Endothelial cell of umbilical vein (primary cell): Measurements from ENCODE around the gene PMFBP1. TPM values are rescaled to one million over a fixed set of nuclear protein-coding genes. Genes with fewer than 3 reads are reported as not detected.

Experiments used
- BruUV-seq: library from RNA; stranded (reverse); fragments of 400-500 nt; replicated peaks from 2 replicates; lab custom pipeline; 2021; lab: Mats Ljungman, UMichigan
- CTCF ChIA-PET: fragments of 300-600, 350-600 bp; sonication (Branson Sonifier 250); formaldehyde crosslinking; loops from one replicate; lab custom pipeline; 2021; ENCODE audit warnings: antibody characterized with exemption, inconsistent platforms; lab: Charles Lee
- POLR2A ChIA-PET: fragments of 300-600, 350-600 bp; sonication (Branson Sonifier 250); formaldehyde crosslinking; loops from one replicate; lab custom pipeline; 2021; ENCODE audit warnings: antibody characterized with exemption, inconsistent platforms; lab: Charles Lee
- DNase-seq: peaks from one replicate; pipeline ENCODE4 v3.0.0-alpha.2; 2011; ENCODE audit warnings: low read depth, low spot score
- FAIRE-seq: peaks from 2 replicates; lab custom pipeline; 2011; peaks lifted over from hg19 to GRCh38; lab: Jason Lieb, UNC
- H2AFZ ChIP-seq: 2 replicates; pipeline ENCODE4 v1.6.0; 2012; ENCODE audit warnings: low read depth, low read length, control low read depth, inconsistent platforms
- H3K27ac ChIP-seq: 2 replicates; pipeline ENCODE4 v1.5.1; 2011; ENCODE audit warnings: low read depth, mild to moderate bottlenecking, control low read depth, low read length, moderate library complexity; ENCODE audit not compliant: insufficient read depth
- H3K27me3 ChIP-seq, 2 experiments: 2 replicates each; pipeline versions ENCODE4 v1.6.0 to v1.6.1; 2011; ENCODE audit warnings: low read length in 2 of 2, mixed read lengths in 1 of 2; ENCODE audit not compliant: control insufficient read depth in 2 of 2, insufficient read depth in 2 of 2
- H3K36me3 ChIP-seq, 2 experiments: 2 replicates in 1 of 2; 3 replicates in 1 of 2; pipeline ENCODE4 v1.5.1; 2011; ENCODE audit warnings: low read length in 2 of 2, mild to moderate bottlenecking in 1 of 2, moderate library complexity in 1 of 2; ENCODE audit not compliant: control insufficient read depth in 2 of 2, insufficient read depth in 2 of 2; ENCODE audit errors: extremely low read depth in 1 of 2
- H3K4me1 ChIP-seq: 3 replicates; pipeline ENCODE4 v1.5.1; 2011; ENCODE audit warnings: mild to moderate bottlenecking, low read length; ENCODE audit not compliant: control insufficient read depth, insufficient read depth; ENCODE audit errors: extremely low read depth
- H3K4me2 ChIP-seq: 2 replicates; pipeline ENCODE4 v1.6.1; 2011; ENCODE audit warnings: low read length, control low read depth, mixed read lengths; ENCODE audit not compliant: insufficient read depth
- H3K4me3 ChIP-seq, 3 experiments: fragments of 200-600 bp in 1 of 3; sonication (generic), shearing (Covaris generic) in 1 of 3; replicated peaks in 1 of 3; 2 replicates each; pipeline ENCODE4 v1.5.1; 2011 to 2016; ENCODE audit warnings: control low read depth in 3 of 3, low read length in 3 of 3, mild to moderate bottlenecking in 2 of 3, inconsistent platforms in 1 of 3, low read depth in 1 of 3, moderate library complexity in 1 of 3; ENCODE audit not compliant: insufficient read depth in 1 of 3
- H3K79me2 ChIP-seq: 2 replicates; pipeline ENCODE4 v1.6.0; 2012; ENCODE audit warnings: low read length, inconsistent platforms; ENCODE audit not compliant: control insufficient read depth, insufficient read depth
- H3K9ac ChIP-seq: replicated peaks from 2 replicates; pipeline ENCODE3; 2011; ENCODE audit warnings: low read length, control low read depth; ENCODE audit not compliant: insufficient read depth; ENCODE audit errors: extremely low read depth
- H3K9me1 ChIP-seq: replicated peaks from 3 replicates; pipeline ENCODE4 v1.6.0; 2011; ENCODE audit warnings: mild to moderate bottlenecking, low read length; ENCODE audit not compliant: control insufficient read depth, insufficient read depth; ENCODE audit errors: extremely low read depth
- H3K9me3 ChIP-seq: replicated peaks from 2 replicates; pipeline ENCODE4 v1.5.1; 2012; ENCODE audit warnings: low read length, inconsistent platforms; ENCODE audit not compliant: control insufficient read depth, insufficient read depth
- H4K20me1 ChIP-seq: replicated peaks from 2 replicates; pipeline ENCODE3; 2011; ENCODE audit warnings: mild to moderate bottlenecking, low read length; ENCODE audit not compliant: control insufficient read depth, insufficient read depth; ENCODE audit errors: extremely low read depth
- CTCF ChIP-seq, 2 donors: IDR thresholded peaks; 1 replicate in 1 of 2; 2 replicates in 1 of 2; pipeline ENCODE4 v1.5.1; 2011; ENCODE audit warnings: low read length in 2 of 2, mild to moderate bottlenecking in 2 of 2, moderate library complexity in 2 of 2, control low read depth in 1 of 2, inconsistent platforms in 1 of 2, low read depth in 1 of 2; ENCODE audit not compliant: insufficient read depth in 1 of 2; ENCODE audit errors: extremely low read depth in 1 of 2
- EZH2 ChIP-seq: IDR thresholded peaks from 2 replicates; pipeline ENCODE4 v1.6.1; 2012; ENCODE audit warnings: borderline replicate concordance, low read depth, mild to moderate bottlenecking, moderate library complexity, low read length, inconsistent platforms; ENCODE audit not compliant: severe bottlenecking
- FOS ChIP-seq: IDR thresholded peaks from 2 replicates; pipeline ENCODE4 v1.6.1; 2011; ENCODE audit warnings: mild to moderate bottlenecking, low read length, moderate library complexity, borderline replicate concordance; ENCODE audit not compliant: insufficient read depth
- GATA2 ChIP-seq: IDR thresholded peaks from 2 replicates; pipeline ENCODE4 v1.7.0; 2011; ENCODE audit warnings: low read depth, mild to moderate bottlenecking, moderate library complexity, mixed read lengths, low read length; ENCODE audit not compliant: insufficient read length, insufficient read depth
- JUN ChIP-seq: IDR thresholded peaks from 2 replicates; pipeline ENCODE4 v1.6.1; 2011; ENCODE audit warnings: borderline replicate concordance, low read depth; ENCODE audit not compliant: insufficient read length, insufficient read depth
- MAX ChIP-seq: IDR thresholded peaks from 2 replicates; pipeline ENCODE4 v1.6.1; 2011; ENCODE audit not compliant: insufficient read depth, insufficient read length
- MYC ChIP-seq: IDR thresholded peaks from one replicate; pipeline ENCODE4 v1.6.1; 2011; ENCODE audit warnings: mild to moderate bottlenecking, low read depth, low read length
- POLR2A ChIP-seq: IDR thresholded peaks from 2 replicates; pipeline ENCODE4 v1.6.1; 2012; ENCODE audit warnings: low read depth, mild to moderate bottlenecking, control low read depth, low read length
- POLR2AphosphoS5 ChIP-seq: IDR thresholded peaks from 2 replicates; pipeline ENCODE4 v1.6.1; 2012; ENCODE audit warnings: low read depth, mild to moderate bottlenecking, control low read depth, low read length, moderate library complexity; ENCODE audit not compliant: insufficient read depth
- dilution Hi-C: fragments of 300-500 bp; cut with MboI; formaldehyde crosslinking; loops from one replicate; pipeline ENCODE4 v1.15.0; 2019; ENCODE audit warnings: low sequenced_read_pairs; ENCODE audit not compliant: extremely low pct_ligation_motif_present
- intact Hi-C: fragments of 100-400 bp; cut with micrococcal nuclease; formaldehyde crosslinking; loops from one replicate; pipeline ENCODE4 v1.10.0; 2022
- polyA plus RNA-seq, 4 experiments: library from polyadenylated mRNA; depleted of rRNA in 3 of 4; stranded (reverse) in 3 of 4; unstranded in 1 of 4; fragments of >200 nt; gene quantifications; 2 replicates each; pipeline versions ENCODE4 v1.2.1 to v1.2.3, GENCODE V29; 2011 to 2012; ENCODE audit warnings: missing spikeins in 1 of 4
- total RNA-seq: library from RNA; stranded (reverse); gene quantifications from 2 replicates; pipeline ENCODE4 v1.2.3, GENCODE V29; 2021

The PMFBP1 gene
- total and polyA plus RNA-seq, 2 donors (not counting 3 experiments of a cell fraction or from before 2014, with no cell fraction given): 0.12 to 0.42 TPM

- no peak for FAIRE-seq
Observed at GRCh38 chr16:72182976-72183375, 11.0 kb upstream of the PMFBP1 start.

More at GRCh38 chr16:72182976-72183375, 11.0 kb upstream of the PMFBP1 start:
- ChIA-PET POLR2A (no interaction called here), CTCF (no interaction called here)
- Histone ChIP-seq H3K9ac (no peak overlapping the region), H3K4me2 (no peak overlapping the region), H3K4me3 (no peak overlapping the region), H4K20me1 (no peaks in the 10 kb centered on the region), H3K36me3 (no peaks in the 10 kb centered on the region), H3K9me3 (no peaks in the 10 kb centered on the region), H3K4me1 (no peaks in the 10 kb centered on the region), H3K79me2 (no peaks in the 10 kb centered on the region), H3K27ac (no peak overlapping the region), H3K27me3 (peaks cover 3 to 10% of the 10 kb centered on the region in 2 experiments), H3K9me1 (no peaks in the 10 kb centered on the region), H2AFZ (no peak overlapping the region)
- dilution Hi-C loops (no loop called here), intact Hi-C loops (no loop called here)
- BruUV-seq: no TSS peak
- DNase-seq: no peak
- TF ChIP-seq GATA2 (no peak), CTCF (IDR thresholded peaks at IDR 0.05; ENCODE audit: extremely low read depth in 1 of 2, insufficient read depth in 1 of 2, low read depth in 1 of 2, low read length in 2 of 2) (no peak), EZH2 (no peak), MAX (no peak), POLR2AphosphoS5 (no peak), MYC (no peak), JUN (no peak), POLR2A (no peak), FOS (no peak)
